GM19395 (cell line): ENCODE results near the gene GRM4.
"Not testable (repeated sequence)": the region's sequence is repeated elsewhere in the genome, so short reads cannot be mapped to it uniquely, and the experiment has no call there.

ENCODE experiments used
- ATAC-seq: cut with Tn5 transposase; IDR thresholded peaks from one replicate; pipeline ENCODE4 v1.9.1; 2021; ENCODE audit warnings: mild to moderate bottlenecking, moderate library complexity; ENCODE audit not compliant: unreplicated experiment

Gene GRM4

GRCh38 chr6:34027445-34027936 lies 118.4 kb downstream of the GRM4 start:
- ATAC-seq = no peak

GRCh38 chr6:34025861-34026260 lies 120.0 kb downstream of the GRM4 start:
- ATAC-seq = no peak

- ATAC-seq = no peak
Measured at GRCh38 chr6:34025112-34025807, 120.6 kb downstream of the GRM4 start.

GRCh38 chr6:34022873-34023255 lies 123.0 kb downstream of the GRM4 start:
- ATAC-seq = no peak

- ATAC-seq = no peak
Measured at GRCh38 chr6:34022250-34022872, 123.5 kb downstream of the GRM4 start.

- ATAC-seq = no peak
Measured at GRCh38 chr6:34021554-34022190, 124.2 kb downstream of the GRM4 start.

GRCh38 chr6:34020807-34021553 lies 124.9 kb downstream of the GRM4 start:
- ATAC-seq = no peak

- no peak for ATAC-seq
Measured at GRCh38 chr6:34020278-34020677, 125.6 kb downstream of the GRM4 start.

- ATAC-seq = no peak
Measured at GRCh38 chr6:34018961-34019606, 126.8 kb downstream of the GRM4 start.

GRCh38 chr6:34018026-34018425 lies 127.9 kb downstream of the GRM4 start:
- no peak for ATAC-seq

GRCh38 chr6:34017106-34017805 lies 128.6 kb downstream of the GRM4 start:
- no peak for ATAC-seq

- not testable (repeated sequence) for ATAC-seq
Measured at GRCh38 chr6:34016573-34016972, 129.3 kb downstream of the GRM4 start.

- no peak for ATAC-seq
Measured at GRCh38 chr6:34015586-34015985, 130.3 kb downstream of the GRM4 start.

- ATAC-seq = no peak
Measured at GRCh38 chr6:34011264-34011663, 134.6 kb downstream of the GRM4 start.

GRCh38 chr6:34005901-34006531 lies 139.9 kb downstream of the GRM4 start:
- no peak for ATAC-seq

GRCh38 chr6:34004706-34005105 lies 141.2 kb downstream of the GRM4 start:
- no peak for ATAC-seq

- no peak for ATAC-seq
Measured at GRCh38 chr6:34003962-34004361, 141.9 kb downstream of the GRM4 start.

- ATAC-seq = no peak
Measured at GRCh38 chr6:34001706-34002621, 143.9 kb downstream of the GRM4 start.

- ATAC-seq = no peak
Measured at GRCh38 chr6:34000281-34000680, 145.6 kb downstream of the GRM4 start.
